H9 (cell line): ENCODE measurements around the gene RAPH1. TPM values are rescaled to one million over a fixed set of nuclear protein-coding genes. Genes with fewer than 3 reads are reported as not detected.

Source experiments
- DNase-seq: peaks from one replicate; pipeline ENCODE4 v3.0.0-alpha.2; 2017
- H2AFZ ChIP-seq: one replicate; pipeline ENCODE4 v1.6.1; 2013; ENCODE audit warnings: mild to moderate bottlenecking, low read length, control low read depth, moderate library complexity
- H2AK5ac ChIP-seq: 2 replicates; pipeline ENCODE4 v1.6.1; 2013; ENCODE audit warnings: low read length, control low read depth, mixed read lengths; ENCODE audit not compliant: insufficient read length
- H2BK120ac ChIP-seq: one replicate; pipeline ENCODE4 v1.6.1; 2013; ENCODE audit warnings: low read depth, mild to moderate bottlenecking, low read length, control low read depth, inconsistent platforms; ENCODE audit not compliant: poor library complexity, severe bottlenecking
- H2BK12ac ChIP-seq: 2 replicates; pipeline ENCODE4 v1.6.1; 2013; ENCODE audit warnings: low read length, control low read depth, mixed read lengths, low read depth; ENCODE audit not compliant: insufficient read length
- H2BK15ac ChIP-seq: 2 replicates; pipeline ENCODE4 v1.6.1; 2013; ENCODE audit warnings: low read depth, low read length, control low read depth
- H2BK20ac ChIP-seq: one replicate; pipeline ENCODE4 v1.6.1; 2013; ENCODE audit warnings: low read depth, mild to moderate bottlenecking, low read length, control low read depth, inconsistent platforms; ENCODE audit not compliant: poor library complexity, severe bottlenecking
- H2BK5ac ChIP-seq: 2 replicates; pipeline ENCODE4 v1.6.1; 2013; ENCODE audit warnings: low read length, control low read depth, mixed read lengths; ENCODE audit not compliant: insufficient read length
- H3K14ac ChIP-seq: 2 replicates; pipeline ENCODE4 v1.6.1; 2013; ENCODE audit warnings: low read length, control low read depth; ENCODE audit not compliant: insufficient read depth
- H3K18ac ChIP-seq: 2 replicates; pipeline ENCODE4 v1.6.1; 2013; ENCODE audit warnings: low read depth, mild to moderate bottlenecking, mixed read lengths, low read length, control low read depth; ENCODE audit not compliant: insufficient read length
- H3K23ac ChIP-seq: 2 replicates; pipeline ENCODE4 v1.6.1; 2013; ENCODE audit warnings: low read length, control low read depth, mixed read lengths, low read depth; ENCODE audit not compliant: insufficient read length
- H3K23me2 ChIP-seq: 2 replicates; pipeline ENCODE4 v1.6.1; 2013; ENCODE audit warnings: low read depth, mild to moderate bottlenecking, mixed read lengths, low read length, control low read depth; ENCODE audit not compliant: insufficient read length, poor library complexity, severe bottlenecking
- H3K27ac ChIP-seq: 2 replicates; pipeline ENCODE4 v1.5.1; 2013; ENCODE audit warnings: low read length, control low read depth, mixed read lengths, low read depth; ENCODE audit not compliant: insufficient read length
- H3K27me3 ChIP-seq: 2 replicates; pipeline ENCODE4 v1.6.1; 2013; ENCODE audit warnings: low read length, control low read depth, inconsistent platforms; ENCODE audit not compliant: insufficient read depth
- H3K4ac ChIP-seq: 2 replicates; pipeline ENCODE4 v1.6.1; 2013; ENCODE audit warnings: low read depth, mild to moderate bottlenecking, control low read depth, inconsistent platforms, low read length, moderate library complexity
- H3K4me1 ChIP-seq: 2 replicates; pipeline ENCODE4 v1.6.1; 2013; ENCODE audit warnings: low read length, control low read depth, inconsistent platforms; ENCODE audit not compliant: insufficient read depth
- H3K4me2 ChIP-seq: 2 replicates; pipeline ENCODE4 v1.6.1; 2013; ENCODE audit warnings: low read length, control low read depth, mixed read lengths; ENCODE audit not compliant: insufficient read length, insufficient read depth
- H3K56ac ChIP-seq: 2 replicates; pipeline ENCODE4 v1.6.1; 2013; ENCODE audit warnings: low read depth, mild to moderate bottlenecking, mixed read lengths, low read length, control low read depth; ENCODE audit not compliant: insufficient read length
- H3K79me1 ChIP-seq: 2 replicates; pipeline ENCODE4 v1.6.1; 2013; ENCODE audit warnings: low read depth, mild to moderate bottlenecking, moderate library complexity, low read length, control low read depth, inconsistent platforms; ENCODE audit not compliant: insufficient read depth, poor library complexity, severe bottlenecking
- H3K79me2 ChIP-seq: 2 replicates; pipeline ENCODE4 v1.6.1; 2013; ENCODE audit warnings: low read length, control low read depth, inconsistent platforms; ENCODE audit not compliant: insufficient read depth
- H3K9ac ChIP-seq: 2 replicates; pipeline ENCODE4 v1.6.1; 2013; ENCODE audit warnings: low read length, control low read depth, mixed read lengths; ENCODE audit not compliant: insufficient read length; ENCODE audit errors: extremely low read depth
- H3K9me3 ChIP-seq: one replicate; pipeline ENCODE4 v1.6.1; 2013; ENCODE audit warnings: low read depth, low read length, inconsistent platforms; ENCODE audit not compliant: control insufficient read depth
- H3T11ph ChIP-seq: one replicate; pipeline ENCODE4 v1.6.1; 2013; ENCODE audit warnings: mild to moderate bottlenecking, low read length, control low read depth, inconsistent platforms
- H4K20me1 ChIP-seq: one replicate; pipeline ENCODE4 v1.6.1; 2013; ENCODE audit not compliant: control insufficient read depth, insufficient read length, insufficient read depth
- H4K5ac ChIP-seq: 2 replicates; pipeline ENCODE4 v1.6.1; 2013; ENCODE audit warnings: low read depth, mild to moderate bottlenecking, mixed read lengths, low read length, control low read depth; ENCODE audit not compliant: insufficient read length
- H4K8ac ChIP-seq: replicated peaks from 2 replicates; pipeline ENCODE4 v1.6.1; 2013; ENCODE audit warnings: low read length, control low read depth, mixed read lengths, low read depth; ENCODE audit not compliant: insufficient read length
- H4K91ac ChIP-seq: 2 replicates; pipeline ENCODE4 v1.6.1; 2013; ENCODE audit warnings: low read depth, mild to moderate bottlenecking, moderate library complexity, mixed read lengths, low read length, control low read depth; ENCODE audit not compliant: insufficient read length
- H3K27ac Mint-ChIP-seq, 3 experiments: 2 replicates in 2 of 3; 3 replicates in 1 of 3; pipeline ENCODE4 v1.8.0; 2020 to 2021; ENCODE audit warnings: mixed read lengths in 3 of 3, mild to moderate bottlenecking in 1 of 3, moderate library complexity in 1 of 3
- H3K27me3 Mint-ChIP-seq: 2 replicates; pipeline ENCODE4 v1.8.0; 2021; ENCODE audit warnings: low read depth, mild to moderate bottlenecking, moderate library complexity, mixed read lengths
- H3K36me3 Mint-ChIP-seq, 3 experiments: 2 replicates in 2 of 3; 3 replicates in 1 of 3; pipeline ENCODE4 v1.8.0; 2020 to 2021; ENCODE audit warnings: low read depth in 3 of 3, mixed read lengths in 3 of 3; ENCODE audit not compliant: insufficient read depth in 1 of 3
- H3K4me1 Mint-ChIP-seq, 2 experiments: 2 replicates each; pipeline ENCODE4 v1.8.0; 2020; ENCODE audit warnings: mixed read lengths in 2 of 2
- H3K4me3 Mint-ChIP-seq, 2 experiments: 2 replicates in 1 of 2; 3 replicates in 1 of 2; pipeline ENCODE4 v1.8.0; 2020 to 2021; ENCODE audit warnings: mild to moderate bottlenecking in 2 of 2, mixed read lengths in 2 of 2, moderate library complexity in 1 of 2
- H3K9me3 Mint-ChIP-seq, 2 experiments: 2 replicates in 1 of 2; 3 replicates in 1 of 2; pipeline ENCODE4 v1.8.0; 2020; ENCODE audit warnings: mild to moderate bottlenecking in 2 of 2, mixed read lengths in 2 of 2, moderate library complexity in 1 of 2
- CTCF ChIP-seq: fragments of 200-600 bp; sonication (generic); conservative IDR thresholded peaks from 3 replicates; pipeline ENCODE4 v1.8.0; 2021; ENCODE audit warnings: antibody characterized with exemption, mild to moderate bottlenecking
- WGBS: extraction: QIAGEN DNeasy Blood & Tissue Kit; methylation state at CpG from one replicate; pipeline ENCODE4 v1.1.7; 2013; ENCODE audit warnings: missing lambda C conversion rate, low lambda C conversion rate, mixed read lengths; ENCODE audit not compliant: insufficient read length; ENCODE audit errors: extremely low coverage; 5-methylcytosine and 5-hydroxymethylcytosine counted together
- total RNA-seq: library from RNA; stranded (reverse); gene quantifications from 2 replicates; pipeline ENCODE4 v1.2.1, GENCODE V29; 2021

The RAPH1 gene
- total RNA-seq, 1 experiment from 2014 or later, result 17.1 TPM

GRCh38 chr2:203432811-203433210 is 102.3 kb downstream of the RAPH1 start:
- Mint-ChIP-seq H3K27ac (no peak overlapping the region; a peak in 1 of 7 replicates), H3K9me3 (no peaks in the 10 kb centered on the region), H3K36me3 (peaks cover 5 to 38% (median 37%) of the 10 kb centered on the region in 3 experiments; a peak in 6 of 7 replicates), H3K27me3 (no peaks in the 10 kb centered on the region), H3K4me1 (no peaks in the 10 kb centered on the region), H3K4me3 (no peak overlapping the region)
- no peak overlapping the region for H3K18ac ChIP-seq
- no peak overlapping the region for H4K5ac ChIP-seq
- no peak overlapping the region for H2AK5ac ChIP-seq
- H3K79me1 ChIP-seq, result no peaks in the 10 kb centered on the region
- no peaks in the 10 kb centered on the region for H3K4me1 ChIP-seq
- no peaks in the 10 kb centered on the region for H3K23me2 ChIP-seq
- no peak overlapping the region for H2BK5ac ChIP-seq
- no peak overlapping the region for H3K9ac ChIP-seq
- H3K56ac ChIP-seq, result no peak overlapping the region
- H3K27me3 ChIP-seq, result no peaks in the 10 kb centered on the region
- no peak overlapping the region for H2BK120ac ChIP-seq
- no peak overlapping the region for H2BK12ac ChIP-seq
- DNase-seq, result no peak
- H3K4me2 ChIP-seq, result no peak overlapping the region
- no peak overlapping the region for H3T11ph ChIP-seq
- H2BK20ac ChIP-seq, result no peak overlapping the region
- H2BK15ac ChIP-seq, result no peak overlapping the region
- H2AFZ ChIP-seq, result no peak overlapping the region
- no peak for TF ChIP-seq CTCF
- no peak overlapping the region for H3K27ac ChIP-seq
- H3K4ac ChIP-seq, result no peak overlapping the region
- no peak overlapping the region for H4K8ac ChIP-seq
- WGBS, result no CpG with 5 or more reads among the region's 6 CpGs
- no peak overlapping the region for H3K14ac ChIP-seq
- no peak overlapping the region for H4K91ac ChIP-seq
- no peaks in the 10 kb centered on the region for H3K79me2 ChIP-seq
- no peaks in the 10 kb centered on the region for H3K9me3 ChIP-seq
- H4K20me1 ChIP-seq, result no peaks in the 10 kb centered on the region
- no peak overlapping the region for H3K23ac ChIP-seq
